GM19397 (cell line): ENCODE results near the gene AQP10.
"Not testable (repeated sequence)": the region's sequence is repeated elsewhere in the genome, so short reads cannot be mapped to it uniquely, and the experiment has no call there.

Source experiments
- ATAC-seq: cut with Tn5 transposase; IDR thresholded peaks from one replicate; pipeline ENCODE4 v1.9.1; 2021; ENCODE audit warnings: mild to moderate bottlenecking, moderate library complexity; ENCODE audit not compliant: unreplicated experiment

The AQP10 gene

GRCh38 chr1:154323493-154323892 lies 2.6 kb downstream of the AQP10 start:
- ATAC-seq, result no peak

DNA sequence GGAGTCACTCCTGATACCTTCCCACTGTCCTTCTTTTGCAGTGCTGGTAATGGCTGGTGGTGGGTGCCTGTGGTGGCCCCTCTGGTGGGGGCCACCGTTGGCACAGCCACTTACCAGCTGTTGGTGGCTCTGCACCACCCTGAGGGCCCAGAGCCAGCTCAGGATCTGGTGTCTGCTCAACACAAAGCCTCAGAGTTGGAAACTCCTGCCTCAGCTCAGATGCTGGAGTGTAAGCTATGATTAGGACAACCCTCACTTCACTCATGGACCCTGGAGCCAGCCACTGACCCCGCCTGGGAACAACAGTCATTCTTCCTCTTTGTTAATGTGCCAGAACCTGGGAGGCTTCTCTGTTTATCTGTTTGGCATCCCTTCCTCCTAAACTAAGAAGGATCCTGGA lies 3.3 kb downstream of the AQP10 start:
- ATAC-seq, result no peak

- ATAC-seq, result peak; percentile 52
Measured at GRCh38 chr1:154324669-154325582, 4.0 kb downstream of the AQP10 start, which contains the start of gene ATP8B2. Gene ATP8B2 (plus strand): TSS chr1:154325525. CDS start chr1:154328142, 2,617 bp downstream.

- ATAC-seq, result no peak
Measured at GRCh38 chr1:154325583-154326545, 5.0 kb downstream of the AQP10 start.

DNA sequence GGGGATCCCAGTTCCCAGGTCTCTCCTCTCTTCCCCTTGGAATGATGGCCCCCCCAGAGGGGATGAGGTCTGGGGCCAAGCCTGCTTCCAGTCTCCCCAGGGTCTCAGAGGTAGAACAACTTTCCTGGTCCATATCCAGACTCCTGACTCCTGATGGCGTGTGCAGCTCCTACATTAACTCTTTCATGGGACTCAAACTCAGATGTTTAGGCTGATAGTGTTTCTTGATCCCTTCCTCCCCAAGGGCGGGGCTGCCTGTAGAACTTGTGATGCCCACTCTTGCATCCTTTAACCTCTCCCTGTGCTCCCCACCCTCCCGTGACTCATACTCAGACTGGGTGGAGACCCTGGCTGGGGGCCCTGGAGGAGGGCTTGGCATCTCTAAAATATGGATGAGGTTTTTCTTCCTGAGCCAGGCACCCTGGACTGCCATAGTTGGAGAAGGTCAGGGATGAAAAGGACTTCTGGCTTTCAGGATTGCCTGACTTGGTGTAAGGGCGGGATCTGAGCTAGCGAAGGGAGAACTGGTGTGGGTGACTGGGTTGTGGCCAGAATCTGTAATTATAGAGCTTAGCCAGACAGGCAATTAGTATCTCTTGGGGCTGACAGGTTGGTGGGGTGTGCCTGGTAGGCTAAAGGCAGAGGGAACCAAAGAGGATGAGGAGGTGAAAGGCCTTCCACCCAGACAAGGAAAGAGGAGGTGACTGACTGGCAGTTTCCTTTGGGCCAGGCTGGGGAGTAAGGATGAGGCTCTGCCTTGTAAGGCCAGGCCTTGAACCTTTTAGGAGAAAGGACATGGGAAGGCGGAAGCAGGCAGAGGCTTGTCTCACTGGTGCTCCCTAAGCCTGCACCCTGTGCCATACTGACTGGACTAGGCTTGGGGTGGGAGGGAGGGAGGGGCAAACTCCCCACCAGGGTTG lies 5.9 kb downstream of the AQP10 start:
- no peak for ATAC-seq

- no peak for ATAC-seq
Measured at GRCh38 chr1:154327466-154328317, 6.8 kb downstream of the AQP10 start.

- ATAC-seq, result peak; percentile 52
Measured at GRCh38 chr1:154328318-154329151, 7.6 kb downstream of the AQP10 start.

DNA sequence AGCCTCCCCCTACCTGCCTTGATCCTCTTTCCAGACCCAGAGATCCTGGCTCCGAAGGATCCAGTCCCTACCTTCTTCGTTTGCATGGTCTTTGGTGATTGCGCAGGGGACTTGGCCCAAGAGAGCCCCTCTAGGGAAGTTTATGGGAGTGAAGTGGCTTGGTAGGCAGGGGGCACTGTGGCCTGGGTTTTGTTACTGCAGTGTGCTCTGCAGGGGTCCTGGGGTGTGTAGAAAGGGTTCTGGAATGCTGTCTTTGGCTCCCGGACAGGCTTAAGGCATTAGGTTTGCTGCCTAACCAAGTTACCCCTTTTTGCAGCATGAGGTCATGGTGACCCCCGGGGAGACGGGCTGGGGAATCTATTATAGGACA lies 8.2 kb downstream of the AQP10 start:
- ATAC-seq, result no peak

- ATAC-seq, result no peak
Measured at GRCh38 chr1:154329551-154330131, 8.7 kb downstream of the AQP10 start.

DNA sequence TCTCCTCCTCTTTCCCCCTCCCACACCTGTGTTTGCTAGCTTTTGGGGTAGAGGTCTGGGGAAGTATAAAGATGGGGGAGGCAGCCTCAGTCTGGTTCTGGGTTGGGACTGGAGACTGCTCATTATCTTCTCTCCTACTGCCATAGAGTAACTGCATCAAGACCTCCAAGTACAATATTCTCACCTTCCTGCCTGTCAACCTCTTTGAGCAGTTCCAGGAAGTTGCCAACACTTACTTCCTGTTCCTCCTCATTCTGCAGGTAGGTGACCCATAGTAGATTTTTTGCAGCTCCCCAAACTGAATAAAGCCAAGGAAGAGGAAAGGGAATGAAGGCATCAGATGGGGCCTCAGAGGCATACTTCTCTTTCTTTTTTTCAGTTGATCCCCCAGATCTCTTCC lies 9.8 kb downstream of the AQP10 start:
- ATAC-seq, result no peak

DNA sequence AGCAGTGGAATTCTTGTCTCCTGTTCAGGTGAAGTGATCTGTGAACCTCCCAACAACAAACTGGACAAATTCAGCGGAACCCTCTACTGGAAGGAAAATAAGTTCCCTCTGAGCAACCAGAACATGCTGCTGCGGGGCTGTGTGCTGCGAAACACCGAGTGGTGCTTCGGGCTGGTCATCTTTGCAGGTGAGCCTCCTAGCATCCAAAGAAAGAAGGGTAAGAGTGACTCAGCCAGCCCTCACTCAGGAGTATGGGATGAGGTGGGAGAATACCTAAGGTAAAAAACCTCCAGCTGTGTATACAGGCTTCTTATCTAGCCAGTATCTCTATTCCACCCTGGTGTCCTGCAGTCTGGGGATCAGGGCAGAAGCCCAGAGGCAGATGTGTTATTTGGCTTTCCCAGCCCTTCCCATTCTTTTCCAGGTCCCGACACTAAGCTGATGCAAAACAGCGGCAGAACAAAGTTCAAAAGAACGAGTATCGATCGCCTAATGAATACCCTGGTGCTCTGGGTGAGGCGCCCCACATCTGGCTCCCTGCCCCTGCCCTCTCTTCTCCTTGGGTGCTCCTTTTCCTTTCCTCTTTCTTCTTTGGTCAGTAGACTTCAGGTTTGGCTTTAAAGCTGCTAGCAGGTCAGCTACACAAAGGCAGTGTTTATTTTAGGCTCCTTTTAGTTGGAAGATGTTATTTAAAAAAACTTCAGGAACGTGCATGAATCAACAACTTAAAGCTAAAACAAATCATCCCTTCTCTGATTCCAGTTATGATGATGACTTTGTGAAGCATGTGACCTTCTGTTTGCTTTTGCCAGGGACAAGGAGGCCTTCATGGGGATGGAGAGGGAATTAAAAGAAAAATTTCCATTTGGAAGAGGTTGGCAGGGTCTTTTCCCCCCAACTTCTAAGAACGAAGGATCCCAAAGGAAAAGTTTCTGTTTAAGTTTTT lies 13.5 kb downstream of the AQP10 start:
- ATAC-seq, result no peak

DNA sequence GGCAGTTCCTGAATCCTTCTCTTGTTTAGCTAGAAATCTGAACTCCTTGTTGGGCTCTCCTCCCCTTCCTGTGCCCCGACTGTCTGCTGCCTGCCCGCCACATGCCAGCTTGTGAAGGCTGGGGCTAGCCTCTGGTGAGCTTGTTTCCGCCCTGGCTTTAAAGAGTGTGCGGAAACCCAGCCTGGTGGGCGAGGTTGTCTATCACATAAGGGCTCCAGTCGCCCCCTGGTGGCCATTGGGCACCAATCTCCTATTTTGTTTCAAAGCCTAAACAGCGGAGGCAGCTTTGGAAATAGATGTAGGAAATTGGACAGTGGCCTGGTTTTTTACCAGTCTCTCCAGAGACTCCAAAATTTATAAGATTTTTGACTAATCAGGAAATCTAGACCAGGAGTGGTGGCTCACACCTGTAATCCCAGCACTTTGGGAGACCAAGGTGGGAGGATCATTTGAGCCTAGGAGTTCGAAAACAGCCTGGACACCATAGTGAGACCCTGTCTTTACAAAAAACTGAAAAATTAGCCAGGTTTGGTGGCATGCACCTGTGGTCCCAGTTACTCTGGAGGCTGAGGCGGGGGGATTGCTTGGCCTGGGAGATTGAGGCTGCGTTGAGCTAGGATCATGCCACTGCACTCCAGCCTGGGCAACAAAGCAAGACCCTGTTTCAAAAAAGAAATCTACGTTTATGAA lies 14.3 kb downstream of the AQP10 start:
- no peak for ATAC-seq

- ATAC-seq, result no peak
Measured at GRCh38 chr1:154337253-154337894, 16.5 kb downstream of the AQP10 start.

DNA sequence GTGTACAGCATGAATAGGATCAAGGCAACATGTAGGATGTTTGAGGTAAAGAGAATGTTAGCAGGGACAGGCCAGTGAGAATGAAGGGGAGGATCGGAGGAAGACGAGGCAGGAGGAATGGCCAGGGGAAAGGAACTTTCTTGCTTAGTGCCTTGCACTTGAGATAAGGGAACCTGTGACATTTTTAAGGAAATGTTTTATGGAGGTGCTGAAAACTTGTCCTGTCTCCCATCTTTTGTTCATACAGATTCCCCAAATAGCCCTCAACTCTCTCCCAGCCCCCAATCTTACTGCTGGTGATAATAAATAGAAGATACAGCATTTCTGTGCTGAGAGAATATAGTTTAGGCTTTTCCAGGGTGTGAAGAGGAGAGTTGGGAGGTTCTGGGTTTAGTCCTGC lies 18.0 kb downstream of the AQP10 start:
- no peak for ATAC-seq

- not testable (repeated sequence) for ATAC-seq
Measured at GRCh38 chr1:154341366-154341765, 20.5 kb downstream of the AQP10 start.

DNA sequence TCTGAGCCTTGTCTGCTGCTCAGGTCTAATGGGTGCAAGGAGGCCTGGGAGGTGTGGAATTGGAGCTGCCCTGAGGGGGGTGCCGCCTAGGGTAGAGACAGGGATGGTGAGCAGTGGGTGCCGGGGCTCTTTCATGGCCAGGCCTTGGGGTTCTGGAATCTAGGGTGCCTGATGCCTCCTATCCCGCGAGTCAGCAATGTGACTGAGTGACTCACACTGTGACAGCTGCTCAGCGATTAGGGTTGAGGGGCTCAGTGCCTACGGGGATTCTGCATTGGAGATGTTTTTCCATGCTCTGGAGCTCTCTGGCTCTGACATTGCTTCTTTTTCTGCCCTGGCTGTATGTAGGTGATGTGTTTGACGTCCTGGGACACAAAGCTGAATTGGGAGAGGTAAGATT lies 21.2 kb downstream of the AQP10 start:
- no peak for ATAC-seq
